Measurements from ENCODE around the gene MYO15B. TPM values are rescaled to one million over a fixed set of nuclear protein-coding genes. Genes with fewer than 3 reads are reported as not detected.

The MYO15B gene
- total and polyA plus RNA-seq, 2 of the 13 experiments (the other 11 are each of a cell fraction or from before 2014, with no cell fraction given) = 2.8 to 8.1 TPM

- TF ChIP-seq, protein P1, sequence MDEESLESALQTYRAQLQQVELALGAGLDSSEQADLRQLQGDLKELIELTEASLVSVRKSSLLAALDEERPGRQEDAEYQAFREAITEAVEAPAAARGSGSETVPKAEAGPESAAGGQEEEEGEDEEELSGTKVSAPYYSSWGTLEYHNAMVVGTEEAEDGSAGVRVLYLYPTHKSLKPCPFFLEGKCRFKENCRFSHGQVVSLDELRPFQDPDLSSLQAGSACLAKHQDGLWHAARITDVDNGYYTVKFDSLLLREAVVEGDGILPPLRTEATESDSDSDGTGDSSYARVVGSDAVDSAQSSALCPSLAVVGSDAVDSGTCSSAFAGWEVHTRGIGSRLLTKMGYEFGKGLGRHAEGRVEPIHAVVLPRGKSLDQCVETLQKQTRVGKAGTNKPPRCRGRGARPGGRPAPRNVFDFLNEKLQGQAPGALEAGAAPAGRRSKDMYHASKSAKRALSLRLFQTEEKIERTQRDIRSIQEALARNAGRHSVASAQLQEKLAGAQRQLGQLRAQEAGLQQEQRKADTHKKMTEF (CRISPR knock-in tag; IDR thresholded peaks at IDR 0.05) = peak; percentile 94
- TF ChIP-seq PAWR (CRISPR knock-in tag; IDR thresholded peaks at IDR 0.05; ENCODE audit: borderline replicate concordance) (no peak), ZNF263 (CRISPR knock-in tag; IDR thresholded peaks at IDR 0.05) (peak; percentile 97), SMARCC2 (IDR thresholded peaks at IDR 0.05) (no peak), ZNF256 (CRISPR knock-in tag; conservative IDR thresholded peaks at IDR 0.05) (no peak; the same call in 1 of the 2 replicates), ZNF772 (CRISPR knock-in tag; IDR thresholded peaks at IDR 0.05) (no peak; the same call in 1 of the 2 replicates), SIX1 (CRISPR knock-in tag; IDR thresholded peaks at IDR 0.05; ENCODE audit: borderline replicate concordance) (peak; percentile 57; the same call in 1 of the 2 replicates), PRDM4 (CRISPR knock-in tag; IDR thresholded peaks at IDR 0.05; ENCODE audit: borderline replicate concordance) (no peak), ELF4 (CRISPR knock-in tag; IDR thresholded peaks at IDR 0.05; ENCODE audit: borderline replicate concordance) (no peak; the same call in 1 of the 2 replicates), SIX4 (CRISPR knock-in tag; IDR thresholded peaks at IDR 0.05) (no peak), NFYC (CRISPR knock-in tag; IDR thresholded peaks at IDR 0.05) (peak; percentile 74), NCOA1 (CRISPR knock-in tag; IDR thresholded peaks at IDR 0.05) (0 out of 2 replicates have a peak, but pooled peaks have one; percentile 7), MBD4 (IDR thresholded peaks at IDR 0.05; ENCODE audit: borderline replicate concordance, low read length) (no peak), NR3C1 (CRISPR knock-in tag; IDR thresholded peaks at IDR 0.05) (no peak), E2F2 (CRISPR knock-in tag; IDR thresholded peaks at IDR 0.05; ENCODE audit: borderline replicate concordance) (no peak), JDP2 (CRISPR knock-in tag; IDR thresholded peaks at IDR 0.05; ENCODE audit: borderline replicate concordance) (no peak), ZNF296 (CRISPR knock-in tag; conservative IDR thresholded peaks at IDR 0.05) (no peak), NONO (IDR thresholded peaks at IDR 0.05) (no peak), NONO (CRISPR knock-in tag; conservative IDR thresholded peaks at IDR 0.05) (peak; percentile 95), HOXA5 (CRISPR knock-in tag; IDR thresholded peaks at IDR 0.05) (0 out of 2 replicates have a peak, but pooled peaks have one; percentile 75), ZNF180 (CRISPR knock-in tag; IDR thresholded peaks at IDR 0.05; ENCODE audit: borderline replicate concordance, low read depth) (no peak), ZNF274 (CRISPR knock-in tag; IDR thresholded peaks at IDR 0.05) (peak; percentile 46; the same call in 1 of the 2 replicates), AGO2 (optimal IDR thresholded peaks at IDR 0.05; ENCODE audit: low read depth, low read length) (peak; percentile 51), PHF5A (CRISPR knock-in tag; IDR thresholded peaks at IDR 0.05; ENCODE audit: low read depth, unreplicated experiment) (peak; percentile 43)
- TF ChIP-seq, protein P2, sequence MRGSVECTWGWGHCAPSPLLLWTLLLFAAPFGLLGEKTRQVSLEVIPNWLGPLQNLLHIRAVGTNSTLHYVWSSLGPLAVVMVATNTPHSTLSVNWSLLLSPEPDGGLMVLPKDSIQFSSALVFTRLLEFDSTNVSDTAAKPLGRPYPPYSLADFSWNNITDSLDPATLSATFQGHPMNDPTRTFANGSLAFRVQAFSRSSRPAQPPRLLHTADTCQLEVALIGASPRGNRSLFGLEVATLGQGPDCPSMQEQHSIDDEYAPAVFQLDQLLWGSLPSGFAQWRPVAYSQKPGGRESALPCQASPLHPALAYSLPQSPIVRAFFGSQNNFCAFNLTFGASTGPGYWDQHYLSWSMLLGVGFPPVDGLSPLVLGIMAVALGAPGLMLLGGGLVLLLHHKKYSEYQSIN (CRISPR knock-in tag; IDR thresholded peaks at IDR 0.05; ENCODE audit: borderline replicate concordance) = no peak
Measured at GRCh38 chr17:75557075-75557851, 30.3 kb upstream of the MYO15B start (continued).

All from HepG2 (cell line).